Lung (tissue), 16 donors: ENCODE data around the gene DIPK1C. TPM values are rescaled to one million over a fixed set of nuclear protein-coding genes. Genes with fewer than 3 reads are reported as not detected.

ENCODE experiments used
- ATAC-seq: fragments of 200-7000 bp; cut with Tn5 transposase; one replicate; pipeline ENCODE4 v1.9.1; 2020; ENCODE audit warnings: moderate number of reproducible peaks; ENCODE audit not compliant: insufficient read depth, low FRiP score
- DNase-seq, 3 donors: peaks; one replicate each; pipeline ENCODE4 v3.0.0-alpha.2; 2013 to 2017
- H3K27ac ChIP-seq, 2 donors: one replicate each; pipeline ENCODE4 v1.5.1; 2013; ENCODE audit warnings: mild to moderate bottlenecking in 2 of 2, moderate library complexity in 2 of 2, control low read depth in 1 of 2, inconsistent platforms in 1 of 2, low read depth in 1 of 2, low read length in 1 of 2
- H3K27me3 ChIP-seq, 3 donors: one replicate each; pipeline ENCODE4 v1.5.1; 2013; ENCODE audit warnings: low read length in 2 of 3; ENCODE audit not compliant: control insufficient read depth in 3 of 3, insufficient read depth in 3 of 3
- H3K36me3 ChIP-seq, 4 donors: one replicate each; pipeline ENCODE4 v1.5.1; 2013; ENCODE audit warnings: low read length in 4 of 4, mild to moderate bottlenecking in 1 of 4, moderate library complexity in 1 of 4; ENCODE audit not compliant: control insufficient read depth in 4 of 4, insufficient read depth in 4 of 4
- H3K4me1 ChIP-seq, 5 donors: one replicate each; pipeline ENCODE4 v1.5.1; 2013; ENCODE audit warnings: low read length in 5 of 5, mild to moderate bottlenecking in 2 of 5, moderate library complexity in 1 of 5; ENCODE audit not compliant: control insufficient read depth in 5 of 5, insufficient read depth in 5 of 5
- H3K4me3 ChIP-seq: one replicate; pipeline ENCODE4 v1.5.1; 2013; ENCODE audit warnings: mild to moderate bottlenecking, control low read depth, moderate library complexity
- H3K9ac ChIP-seq, 2 donors: one replicate each; pipeline ENCODE4 v1.5.1; 2013; ENCODE audit warnings: low read length in 2 of 2, control low read depth in 1 of 2; ENCODE audit not compliant: insufficient read depth in 1 of 2
- H3K9me3 ChIP-seq, 4 donors: one replicate each; pipeline ENCODE4 v1.5.1; 2013; ENCODE audit warnings: low read length in 3 of 4, mild to moderate bottlenecking in 1 of 4, moderate library complexity in 1 of 4; ENCODE audit not compliant: control insufficient read depth in 4 of 4, insufficient read depth in 3 of 4
- CTCF ChIP-seq: IDR thresholded peaks from 2 replicates; pipeline ENCODE4 v1.5.1; 2012; ENCODE audit warnings: mild to moderate bottlenecking; ENCODE audit errors: control extremely low read depth, extremely low read depth
- WGBS, 2 donors: extraction: QIAGEN DNeasy Blood & Tissue Kit; methylation state at CpG; one replicate each; pipeline ENCODE4 v1.1.7; 2013; 5-methylcytosine and 5-hydroxymethylcytosine counted together
- long read RNA-seq, 5 donors: transcript quantifications; one replicate each; lab custom pipeline, GENCODE V29; 2026
- polyA plus RNA-seq, 2 donors: library from polyadenylated mRNA; stranded (reverse); fragments of 200-250 nt; gene quantifications; one replicate each; pipeline ENCODE4 v1.2.1, GENCODE V29; 2013
- total RNA-seq, 2 donors: library from RNA; depleted of rRNA in 1 of 2; stranded (reverse); fragments of >200 nt in 1 of 2; gene quantifications; one replicate each; pipeline ENCODE4 v1.2.1, GENCODE V29; 2014 to 2021
- donor health status: control.
- donor health status: control.
- donor health status: Bipolar disorder and iron deficiency.
- donor health status: healthy.
- donor health status: DM: yes; HTN: yes; CAD: no.

The DIPK1C gene
- not detected for total RNA-seq
- under 1 TPM in 1 of 2 donors, not detected in 1; 0.02 TPM for polyA plus RNA-seq
- long read RNA-seq, donor 1: 0 reads
- long read RNA-seq, donor 2: 0 reads
- long read RNA-seq, donor 3: 0 reads
- long read RNA-seq, donor 4: 0 reads
- long read RNA-seq, donor 5: 0 reads

GRCh38 chr18:74457043-74457724 lies at the start of gene DIPK1C:
Gene DIPK1C, minus strand, starts transcription at chr18:74457308. Its CDS starts 49 bp downstream, at chr18:74457259.
- H3K4me3 ChIP-seq: no peak within 1 kb of the TSS
- DNase-seq (no peak), ATAC-seq (no peak)
- H3K36me3 ChIP-seq: no peaks in the 10 kb centered on the region
- TF ChIP-seq CTCF: no peak
- 2 to 3% methylated on average over 29 to 76 of the region's 76 CpGs for WGBS, 2 donors
- H3K4me1 ChIP-seq: peaks cover 0 to 10% (median 8%) of the 10 kb centered on the region in 5 donors
- H3K27ac ChIP-seq: peak within 1 kb of the TSS in 1 of 2 donors; percentile 74
- H3K27me3 ChIP-seq: peaks cover 23 to 44% (median 43%) of the 10 kb centered on the region in 3 donors
- no peaks in the 10 kb centered on the region for H3K9me3 ChIP-seq
- H3K9ac ChIP-seq: no peak within 1 kb of the TSS

- ATAC-seq: no peak
- WGBS, 2 donors: 46 to 67% methylated on average over 11 of the region's 11 CpGs
Measured at GRCh38 chr18:74506448-74507084, 49.5 kb upstream of the DIPK1C start.

GRCh38 chr18:74505776-74506175 lies 48.7 kb upstream of the DIPK1C start:
- no peaks in the 10 kb centered on the region for H3K9me3 ChIP-seq
- no peak for TF ChIP-seq CTCF
- ATAC-seq (no peak), DNase-seq (no peak)
- peaks cover 21 to 58% (median 34%) of the 10 kb centered on the region in 4 donors for H3K36me3 ChIP-seq
- no peaks in the 10 kb centered on the region for H3K27me3 ChIP-seq
- H3K27ac ChIP-seq: no peak overlapping the region
- WGBS, 2 donors: 97% methylated on average over 16 of the region's 16 CpGs
- peaks cover 0 to 10% (median 0%) of the 10 kb centered on the region in 5 donors for H3K4me1 ChIP-seq
- H3K4me3 ChIP-seq: no peak overlapping the region
- H3K9ac ChIP-seq: no peak overlapping the region

More at GRCh38 chr18:74506448-74507084, 49.5 kb upstream of the DIPK1C start:
- H3K4me1 ChIP-seq: peaks cover 0 to 10% (median 0%) of the 10 kb centered on the region in 5 donors
- peaks cover 18 to 62% (median 32%) of the 10 kb centered on the region in 4 donors for H3K36me3 ChIP-seq
- H3K9me3 ChIP-seq: no peaks in the 10 kb centered on the region
- no peaks in the 10 kb centered on the region for H3K27me3 ChIP-seq
- no peak for TF ChIP-seq CTCF
- H3K4me3 ChIP-seq: no peak overlapping the region
- H3K27ac ChIP-seq: no peak overlapping the region
- DNase-seq: peak; percentile 57 to 75 (median 61)
- no peak overlapping the region for H3K9ac ChIP-seq
